Stimulated activated CD4-positive, alpha-beta T cell treated with anti-CD3 and anti-CD28 coated beads, Interleukin-4, amount 100 ng/mL, for 48 hours (primary cell): ENCODE measurements around the gene NEURL4.
"Not testable (repeated sequence)": the region's sequence is repeated elsewhere in the genome, so short reads cannot be mapped to it uniquely, and the experiment has no call there.

Experiments used
- DNase-seq, 2 donors: peaks; one replicate each; pipeline ENCODE4 v3.0.0-alpha.2; 2020; ENCODE audit warnings: low read depth in 2 of 2

NEURL4 gene

DNA sequence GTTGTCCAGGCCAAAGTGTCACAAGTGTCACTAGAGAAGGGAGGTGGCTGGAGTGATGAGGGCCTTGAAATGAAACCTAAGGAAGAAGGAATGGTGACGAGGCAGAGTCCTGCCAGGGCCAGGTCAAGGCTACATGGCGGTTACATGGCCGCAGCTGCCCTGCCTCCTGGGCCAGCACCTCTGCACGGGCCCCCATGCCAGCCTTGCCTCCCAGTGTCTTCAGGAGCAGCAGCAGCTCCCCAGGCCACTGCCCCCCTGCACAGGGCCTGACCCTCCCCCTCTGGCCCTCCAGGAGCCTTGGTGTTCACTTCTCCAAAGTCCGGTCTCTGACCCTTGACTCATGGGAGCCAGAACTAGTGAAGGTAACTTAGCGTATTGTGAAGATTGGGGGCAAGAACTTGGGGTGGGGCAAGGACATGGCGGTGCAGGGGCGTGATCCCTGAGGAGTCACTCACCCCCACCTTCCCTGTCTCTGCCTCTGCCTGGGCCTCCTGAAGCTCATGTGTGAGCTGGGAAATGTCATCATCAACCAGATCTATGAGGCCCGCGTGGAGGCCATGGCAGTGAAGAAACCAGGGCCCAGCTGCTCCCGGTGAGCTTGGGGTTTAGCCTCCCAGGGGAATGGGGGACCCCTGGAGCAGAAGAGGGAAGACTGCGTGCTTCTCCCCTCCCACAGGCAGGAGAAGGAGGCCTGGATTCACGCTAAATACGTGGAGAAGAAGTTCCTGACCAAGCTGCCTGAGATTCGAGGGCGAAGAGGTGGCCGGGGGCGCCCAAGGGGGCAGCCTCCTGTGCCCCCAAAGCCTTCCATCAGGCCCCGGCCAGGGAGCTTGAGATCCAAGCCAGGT, 18.7 kb upstream of the NEURL4 start:
- DNase-seq = no peak

DNA sequence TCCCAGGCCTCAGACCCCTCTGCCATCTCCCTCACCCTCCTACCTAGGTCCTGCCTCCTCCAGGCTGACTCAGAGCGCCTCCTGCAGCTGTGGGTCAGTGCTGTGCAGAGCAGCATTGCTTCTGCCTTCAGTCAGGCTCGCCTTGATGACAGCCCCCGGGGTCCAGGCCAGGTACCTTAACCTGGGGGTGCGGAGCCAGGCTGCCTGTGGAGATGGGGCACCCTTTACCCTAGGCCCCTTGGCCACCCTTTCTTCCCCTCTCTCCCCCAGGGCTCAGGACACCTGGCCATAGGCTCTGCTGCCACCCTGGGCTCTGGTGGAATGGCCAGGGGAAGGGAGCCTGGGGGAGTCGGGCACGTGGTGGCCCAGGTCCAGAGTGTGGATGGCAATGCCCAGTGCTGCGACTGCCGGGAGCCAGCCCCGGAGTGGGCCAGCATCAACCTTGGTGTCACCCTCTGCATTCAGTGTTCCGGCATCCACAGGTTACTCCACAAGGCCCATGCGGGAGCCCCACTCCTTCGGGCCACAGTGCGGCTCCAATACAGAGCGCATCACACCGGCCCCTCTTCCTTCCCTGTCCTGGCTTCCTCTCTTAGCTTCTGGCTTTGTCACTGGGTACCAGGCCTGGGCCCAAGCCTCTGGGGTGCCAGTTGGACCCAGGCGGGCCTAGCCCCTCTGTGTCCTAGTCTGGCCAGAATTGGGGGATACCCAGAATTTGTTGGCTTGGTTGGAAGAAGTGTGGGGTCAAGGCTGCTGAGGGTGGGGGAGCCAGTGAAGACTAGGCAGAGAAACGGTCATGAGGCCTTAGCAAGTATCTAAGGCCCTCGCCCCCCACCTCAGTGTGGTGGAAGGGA, 17.9 kb upstream of the NEURL4 start:
- DNase-seq = no peak

GRCh38 chr17:7343250-7343649, 14.1 kb upstream of the NEURL4 start:
- DNase-seq = no peak

DNA sequence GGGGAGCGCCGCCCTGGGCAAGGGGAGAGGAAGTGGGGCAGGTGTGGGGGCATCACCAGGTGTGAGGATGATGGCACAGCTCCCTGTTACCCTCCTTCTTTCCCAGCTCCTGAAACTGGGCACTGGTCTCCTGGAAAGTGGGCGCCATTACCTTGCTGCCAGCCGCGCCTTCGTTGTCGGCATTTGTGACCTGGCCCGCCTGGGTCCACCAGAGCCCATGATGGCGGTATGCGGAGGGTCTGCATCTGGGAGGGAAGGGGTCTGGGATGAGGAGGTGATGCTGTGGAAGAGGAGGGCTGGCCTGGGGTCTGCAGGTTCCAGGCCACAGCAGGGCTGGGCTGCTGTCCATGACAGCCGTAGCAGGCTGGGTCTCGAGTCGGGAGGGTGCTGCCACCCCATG, 12.7 kb upstream of the NEURL4 start:
- DNase-seq = no peak

- no peak for DNase-seq
Measured at GRCh38 chr17:7340179-7340578, 11.0 kb upstream of the NEURL4 start.

- DNase-seq = not testable (repeated sequence)
Measured at GRCh38 chr17:7337600-7337999, 8.5 kb upstream of the NEURL4 start.

DNA sequence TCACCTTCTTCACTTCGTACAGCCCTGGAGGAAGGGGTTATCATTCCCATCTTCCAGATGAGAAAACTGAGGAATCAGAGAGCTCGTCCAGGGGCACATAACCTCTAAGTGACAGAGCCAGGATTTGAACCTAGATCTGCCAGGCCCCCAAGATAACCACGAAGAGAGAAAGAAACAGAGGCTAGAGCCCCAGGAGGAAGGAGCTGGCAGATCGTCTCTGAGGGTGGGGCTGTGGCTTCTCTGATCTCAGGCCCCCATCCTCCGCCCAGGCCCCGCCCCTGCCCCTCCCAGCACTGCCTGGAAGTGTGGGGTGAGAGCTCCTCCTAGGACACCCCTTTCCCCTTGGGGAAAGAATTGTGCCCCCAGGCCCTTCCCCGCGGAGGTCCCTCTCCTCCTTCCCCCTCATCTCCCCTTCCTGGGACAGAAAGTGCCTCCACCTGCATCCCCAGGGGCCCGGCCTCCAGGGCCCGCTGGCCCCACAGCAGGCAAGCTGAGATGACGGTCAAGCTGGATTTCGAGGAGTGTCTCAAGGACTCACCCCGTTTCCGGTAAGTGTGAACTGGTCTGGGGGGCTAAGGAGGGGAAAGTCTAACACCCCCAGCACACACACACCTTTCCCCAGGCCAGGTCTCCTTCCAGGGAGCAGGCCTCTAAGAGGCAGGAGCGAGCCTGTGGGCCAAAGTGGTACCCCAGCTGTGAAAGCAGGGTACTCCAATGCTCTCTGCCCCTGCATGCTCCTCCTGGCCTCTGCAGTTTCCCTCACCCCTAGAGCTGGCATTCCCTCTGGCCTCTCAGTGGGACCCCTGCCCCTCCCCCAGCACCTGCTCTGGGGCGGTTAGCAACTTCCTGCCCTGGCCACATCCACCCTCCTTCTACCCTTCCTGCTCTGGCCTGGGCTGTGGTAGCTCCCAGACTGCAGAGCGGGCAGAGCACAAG, 7.4 kb upstream of the NEURL4 start, which contains the start of gene ACAP1:
TSS of gene ACAP1 (plus strand) at position 290 of the 936 bp plus-strand sequence. CDS start at position 496, 206 bp downstream.
- peak; percentile 78 to 87 for DNase-seq

GRCh38 chr17:7335765-7336164, 6.6 kb upstream of the NEURL4 start:
- not testable (repeated sequence) for DNase-seq

DNA sequence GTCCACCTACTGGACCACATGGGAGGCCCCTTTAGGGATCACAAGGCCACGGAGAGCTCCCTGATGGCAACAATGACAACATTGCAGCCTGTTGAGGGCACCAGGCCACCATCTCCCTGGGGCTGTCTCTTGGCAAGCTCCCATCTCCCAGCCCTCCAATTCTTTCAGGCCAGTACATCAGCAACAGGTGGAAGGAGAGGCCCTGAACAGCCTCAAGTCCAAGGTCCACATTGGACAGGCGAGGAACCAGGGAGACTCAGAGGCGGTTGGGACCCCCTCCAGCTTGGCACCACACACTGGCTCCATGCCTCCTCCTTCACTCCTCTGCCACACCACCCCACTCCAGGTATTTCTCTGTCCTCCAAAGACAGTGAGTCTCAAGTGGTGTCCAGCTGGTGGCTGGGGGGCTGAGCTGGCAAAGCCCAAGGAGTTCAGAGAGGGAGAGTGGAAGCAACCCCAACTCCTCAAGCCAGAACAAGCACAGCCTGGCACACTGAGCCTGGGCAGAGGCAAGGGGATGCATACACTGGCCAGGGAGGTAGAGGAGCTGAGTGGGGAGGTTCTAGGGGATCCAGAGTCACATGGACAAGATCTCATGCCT, 5.9 kb upstream of the NEURL4 start:
- DNase-seq = no peak

DNA sequence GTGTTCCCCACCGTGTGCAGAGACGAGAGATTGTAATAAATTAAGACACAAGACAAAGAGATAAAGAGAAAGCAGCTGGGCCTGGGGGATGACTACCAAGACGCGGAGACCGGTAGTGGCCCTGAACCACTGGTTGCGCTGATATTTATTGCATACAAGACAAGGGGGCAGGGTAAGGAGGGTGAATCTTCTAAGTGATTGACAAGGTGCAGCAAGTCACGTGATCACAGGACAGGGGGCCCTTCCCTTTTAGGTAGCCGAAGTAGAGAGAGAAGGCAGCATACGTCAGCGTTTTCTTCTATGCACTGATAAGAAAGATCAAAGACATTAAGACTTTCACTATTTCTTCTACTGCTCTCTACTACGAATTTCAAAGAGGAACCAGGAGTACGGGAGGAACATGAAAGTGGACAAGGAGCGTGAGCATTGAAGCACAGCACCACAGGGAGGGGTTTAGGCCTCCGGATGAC, 3.5 kb upstream of the NEURL4 start:
- not testable (repeated sequence) for DNase-seq

DNA sequence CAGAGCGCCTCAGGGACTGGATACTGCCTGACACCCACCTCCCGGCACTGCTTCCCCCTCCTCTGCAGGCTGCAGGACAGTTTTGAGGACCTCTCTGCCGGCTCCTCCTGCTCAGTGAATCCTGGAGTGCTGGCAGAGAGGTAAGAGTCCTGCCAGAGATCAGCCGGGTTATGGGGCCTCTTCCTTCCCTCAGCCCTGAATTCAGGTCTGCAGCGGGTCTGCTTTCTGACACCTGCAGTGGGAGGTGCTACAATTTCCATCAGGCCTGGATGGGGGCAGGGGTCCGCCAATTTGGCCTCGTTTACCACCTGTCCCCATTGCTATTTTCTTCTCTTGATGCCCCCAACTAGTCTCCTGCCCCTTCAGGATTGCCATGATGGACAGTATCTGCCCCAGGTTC, 3.0 kb upstream of the NEURL4 start:
- DNase-seq = no peak

GRCh38 chr17:7330638-7331015, 1.5 kb upstream of the NEURL4 start:
- no peak for DNase-seq

DNA sequence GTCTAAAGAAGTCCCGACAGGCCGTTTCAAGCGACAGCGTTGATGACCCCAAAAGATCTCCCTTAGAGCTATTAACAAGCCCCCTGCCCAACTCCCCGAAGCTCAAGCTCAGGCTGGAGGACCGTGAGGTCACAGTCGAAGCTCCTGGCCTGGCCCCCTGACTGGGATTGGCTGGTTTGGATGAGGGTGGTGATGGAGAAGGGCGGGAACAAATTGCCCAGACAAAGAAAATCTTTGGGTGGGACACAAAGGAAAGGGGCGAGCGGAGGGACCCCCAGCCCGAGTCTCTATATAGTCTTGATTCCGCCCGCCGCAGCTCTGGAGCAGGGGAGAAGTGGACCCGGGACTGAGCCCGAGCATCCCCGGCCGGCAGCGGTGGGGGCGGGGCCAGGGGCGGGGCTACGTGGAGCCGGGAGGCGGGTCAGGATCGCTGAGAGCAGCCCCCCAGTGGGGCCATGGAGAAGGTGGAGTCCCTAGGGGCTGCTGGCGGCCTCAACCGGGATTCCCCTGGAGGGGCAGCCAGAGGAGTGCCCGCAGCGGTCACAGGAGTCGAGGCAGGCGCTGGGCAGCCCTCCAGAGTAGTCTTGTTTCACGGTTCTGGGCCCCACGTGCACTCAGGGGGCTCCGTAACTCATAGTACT, 982 bp upstream of the NEURL4 start:
- DNase-seq = peak; percentile 69 to 80

DNA sequence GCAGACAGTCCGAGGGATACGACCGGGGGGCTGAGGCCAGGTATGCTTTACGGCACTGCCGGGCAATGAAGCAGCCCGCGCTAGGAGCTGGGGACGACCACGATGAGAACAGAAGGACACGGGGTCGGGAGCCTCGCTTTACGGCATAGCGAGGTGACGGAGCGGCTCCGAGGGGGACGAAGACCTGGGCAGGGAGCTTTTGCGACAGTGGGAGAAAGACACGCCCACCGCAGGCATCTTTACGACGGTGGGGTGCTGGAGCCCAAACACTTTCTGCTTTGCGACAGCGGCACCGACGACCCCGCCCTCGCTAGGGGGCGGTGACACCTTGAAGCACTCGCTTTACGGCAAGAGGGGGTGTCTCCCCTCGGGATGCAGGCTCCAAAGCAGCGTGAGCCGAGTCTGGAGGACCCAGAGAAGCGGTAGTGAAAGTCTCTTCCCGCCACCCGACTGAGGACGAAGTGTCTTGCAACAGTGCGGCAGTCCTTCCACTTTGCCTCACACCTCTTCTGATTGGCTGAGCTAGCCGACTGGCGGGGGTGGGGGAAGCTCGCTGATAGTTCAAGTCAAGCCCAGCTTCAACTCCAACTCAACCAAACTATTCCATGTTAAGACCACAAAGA, 350 bp upstream of the NEURL4 start:
- peak; percentile 93 to 96 for DNase-seq

DNA sequence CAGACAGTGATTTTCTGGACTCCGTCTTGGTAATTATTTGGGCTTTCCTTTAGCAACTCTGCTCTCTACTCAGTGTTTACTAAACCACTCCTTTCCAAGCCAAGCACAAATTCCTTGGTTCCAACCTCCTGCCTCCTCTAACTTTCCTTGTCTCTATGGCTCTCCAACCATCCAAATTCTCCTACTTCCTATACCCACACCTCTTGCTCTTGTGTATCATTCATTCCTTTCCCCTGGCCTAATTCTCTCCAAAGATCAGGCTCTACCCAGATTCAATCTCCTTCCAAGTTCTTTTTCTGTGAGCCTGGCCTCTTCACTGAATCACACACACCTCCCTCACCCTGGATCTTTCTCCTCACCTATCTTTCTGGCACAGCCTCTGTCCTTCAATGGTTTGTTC, 1.1 kb downstream of the NEURL4 start:
- DNase-seq = no peak

DNA sequence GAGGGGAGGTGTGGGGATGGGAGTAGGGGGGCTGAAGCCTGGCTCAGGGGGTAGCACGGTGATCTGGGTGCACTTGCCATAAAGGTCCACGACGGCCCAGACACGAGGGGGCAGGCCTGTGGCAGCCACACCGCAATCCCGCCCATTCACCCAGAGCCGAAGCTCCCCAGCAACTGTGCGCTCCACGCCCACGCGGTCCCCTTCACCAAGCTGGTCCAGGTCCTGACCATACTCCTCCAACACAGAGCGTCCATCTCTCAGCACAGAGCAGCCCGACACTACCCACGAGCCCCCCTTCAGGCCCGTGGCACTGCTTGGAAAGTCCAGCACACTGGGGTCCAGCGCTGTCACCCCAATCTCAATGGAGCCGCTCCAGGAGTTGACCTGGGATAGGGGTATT, 1.6 kb downstream of the NEURL4 start:
- no peak for DNase-seq

GRCh38 chr17:7327056-7327455, 2.1 kb downstream of the NEURL4 start:
- DNase-seq = no peak

- DNase-seq = no peak
Measured at GRCh38 chr17:7326186-7326585, 2.9 kb downstream of the NEURL4 start.

DNA sequence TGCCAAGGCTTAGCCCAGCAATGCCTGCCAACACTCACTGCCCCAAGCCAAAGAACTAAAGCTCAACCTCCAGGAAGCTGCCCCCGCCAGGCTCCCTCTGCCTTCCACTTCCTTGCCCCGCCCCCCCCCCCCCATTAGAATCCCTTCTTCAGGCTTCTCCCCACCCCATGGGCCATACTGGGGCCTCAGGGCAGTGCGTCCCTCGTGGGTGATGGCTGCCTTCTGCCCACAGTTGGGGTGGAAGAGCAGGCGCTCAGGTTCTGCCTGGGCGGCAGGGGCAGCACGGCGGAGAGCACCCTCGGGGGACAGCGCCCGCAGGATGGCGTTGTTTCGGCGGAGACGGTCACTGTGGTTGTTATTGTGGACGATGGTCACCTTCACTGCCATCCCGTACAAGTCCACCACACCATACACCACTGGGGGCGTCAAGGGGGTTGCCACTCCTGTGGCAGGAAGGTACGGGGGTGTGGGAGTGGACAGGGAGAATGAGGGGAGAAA, 4.1 kb downstream of the NEURL4 start:
- DNase-seq = no peak

- no peak for DNase-seq
Measured at GRCh38 chr17:7324438-7324779, 4.7 kb downstream of the NEURL4 start.
